NT2/D1 (cell line): ENCODE data around the gene PLXNA4.

Experiments
- SUZ12 ChIP-seq: IDR thresholded peaks from 2 replicates; pipeline ENCODE4 v1.6.1; 2011; ENCODE audit not compliant: insufficient read length, insufficient read depth; ENCODE audit errors: extremely low read depth
- YY1 ChIP-seq: IDR thresholded peaks from 2 replicates; pipeline ENCODE4 v1.6.1; 2011; ENCODE audit not compliant: insufficient read length, insufficient read depth
- ZNF274 ChIP-seq: IDR thresholded peaks from 2 replicates; pipeline ENCODE4 v1.6.1; 2011; ENCODE audit warnings: mild to moderate bottlenecking, low read depth, low read length

GRCh38 chr7:132404261-132404660 lies 172.0 kb downstream of the PLXNA4 start:
- TF ChIP-seq ZNF274 (no peak), YY1 (no peak), SUZ12 (no peak)
